Middle frontal gyrus (tissue), 1 donor: ENCODE measurements around the gene PVR.
"Not testable (repeated sequence)": the region's sequence is repeated elsewhere in the genome, so short reads cannot be mapped to it uniquely, and the experiment has no call there.

Source experiments
- DNase-seq: peaks from one replicate; pipeline ENCODE4 v3.0.0-alpha.2; 2015; ENCODE audit warnings: low spot score; ENCODE audit errors: extremely low spot score

The PVR gene

DNA sequence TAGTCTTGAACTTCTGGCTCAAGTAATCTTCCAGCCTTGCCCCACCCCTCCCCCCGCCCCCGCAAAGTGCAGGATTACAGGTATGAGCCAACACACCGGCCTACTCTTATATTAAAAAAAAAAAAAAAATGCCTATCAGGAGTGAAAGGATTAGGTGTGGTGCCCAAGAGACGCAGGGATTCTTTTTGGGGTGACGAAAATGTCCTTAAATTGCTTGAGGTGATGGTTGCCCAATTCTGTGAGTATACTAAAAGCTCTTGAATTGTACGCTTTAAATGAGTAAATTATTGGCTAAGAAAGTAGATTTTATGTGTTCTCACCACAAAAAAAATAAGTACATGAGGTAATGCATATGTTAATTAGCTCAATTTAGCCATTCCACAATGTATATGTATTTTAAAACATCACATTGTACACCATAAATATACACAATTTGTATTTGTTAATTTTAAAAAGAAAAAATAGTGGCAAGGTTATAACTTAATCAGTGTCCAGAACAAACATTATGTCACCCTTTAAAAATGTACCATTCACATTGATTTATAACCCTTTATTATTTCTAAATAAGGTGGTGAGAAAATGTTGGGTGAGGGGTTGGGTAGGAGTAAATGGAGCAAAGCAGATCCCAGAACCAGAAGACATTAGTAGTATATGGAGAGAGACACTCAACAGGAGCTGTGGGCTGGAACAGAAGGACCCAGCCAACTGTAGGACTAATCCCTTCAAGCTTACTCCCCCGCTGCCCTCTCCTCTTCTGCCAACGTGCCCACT, 26.4 kb upstream of the PVR start:
- DNase-seq, result no peak

DNA sequence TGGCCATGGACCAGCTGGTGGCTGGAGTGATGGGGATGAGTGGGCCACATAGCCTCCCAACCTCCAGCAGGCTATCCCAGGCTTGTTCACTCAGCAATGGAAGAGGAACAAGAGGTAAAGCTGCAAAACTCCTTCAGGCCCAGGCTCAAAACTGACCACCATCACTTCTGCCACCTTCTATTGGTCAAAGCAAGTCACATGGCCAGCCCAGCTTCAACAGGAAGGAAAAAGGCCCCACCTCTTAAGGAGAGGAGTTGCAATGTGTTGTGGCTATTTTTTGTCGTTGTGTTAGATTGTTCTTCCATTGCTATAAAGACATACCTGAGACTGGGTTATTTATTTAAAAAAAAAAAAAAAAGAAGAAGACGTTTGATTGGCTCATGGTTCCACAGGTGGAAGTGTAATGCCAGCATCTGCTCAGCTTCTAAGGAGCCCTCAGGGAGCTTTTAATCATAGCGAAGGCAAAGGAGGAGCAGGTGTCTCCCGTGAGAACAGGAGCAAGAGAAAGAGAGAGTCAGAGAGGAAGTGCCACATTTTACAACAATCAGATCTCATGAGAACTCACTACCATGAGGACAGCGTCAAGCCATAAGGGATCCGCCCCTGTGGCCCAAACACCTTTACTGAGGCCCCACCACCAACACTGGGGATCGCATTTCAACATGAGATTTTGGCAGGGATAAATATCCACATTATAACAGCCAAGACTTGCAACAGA, 24.9 kb upstream of the PVR start:
- no peak for DNase-seq

DNA sequence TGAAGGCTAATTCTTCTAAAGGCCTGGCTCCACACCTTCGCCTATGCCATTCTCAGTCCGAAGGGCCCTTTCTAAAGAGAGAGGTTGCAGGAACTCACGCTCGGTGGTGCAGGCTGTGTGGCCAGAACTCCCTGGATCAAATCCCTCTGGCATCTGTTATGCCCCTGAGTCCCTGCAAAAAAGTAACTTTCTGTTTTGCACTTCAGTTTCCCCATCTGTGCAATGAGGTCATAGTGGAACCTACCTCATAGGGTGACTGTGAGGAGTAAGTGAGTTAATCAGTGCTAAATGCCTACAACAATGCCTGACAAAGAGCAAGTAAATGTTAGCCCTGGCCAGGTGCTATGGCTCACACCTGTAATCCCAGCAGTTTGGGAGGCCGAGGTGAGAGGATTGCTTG, 23.0 kb upstream of the PVR start:
- no peak for DNase-seq

DNA sequence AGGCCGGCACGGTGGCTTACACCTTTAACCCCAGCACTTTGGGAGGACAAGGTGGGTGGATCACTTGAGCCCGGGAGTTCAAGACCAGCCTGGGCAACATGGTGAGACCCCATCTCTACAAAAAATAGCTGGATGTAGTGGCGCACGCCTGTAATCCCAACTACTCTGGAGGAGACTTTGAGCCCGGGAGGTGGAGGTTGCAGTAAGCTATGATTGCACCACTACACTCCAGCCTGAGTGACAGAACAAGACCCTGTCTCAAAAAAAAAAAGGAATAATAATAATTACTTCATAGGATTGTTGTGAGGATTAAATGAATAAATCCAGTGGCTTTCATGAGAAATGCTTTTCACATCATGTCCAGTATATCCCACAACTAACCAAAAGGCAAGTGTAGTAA, 22.3 kb upstream of the PVR start:
- no peak for DNase-seq

DNA sequence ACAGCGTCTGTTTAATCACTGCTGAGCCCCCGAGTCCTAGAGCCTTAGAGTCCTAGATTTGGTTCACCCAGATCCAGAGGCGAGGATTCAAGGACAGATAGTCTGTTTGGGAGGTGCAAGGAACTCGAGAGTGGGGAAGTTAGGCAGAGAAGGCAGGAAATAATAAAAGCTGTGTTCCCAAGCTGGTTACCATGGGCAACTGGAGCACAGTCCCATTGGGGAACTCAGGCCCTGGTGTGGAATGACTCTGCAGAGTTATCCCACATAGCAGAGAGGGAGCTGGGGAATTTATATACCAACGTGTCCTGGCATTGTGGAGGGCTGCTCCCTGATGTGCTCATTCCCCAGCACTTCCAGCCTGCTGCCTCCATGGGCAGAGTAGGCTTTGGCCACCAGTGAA, 20.6 kb upstream of the PVR start:
- no peak for DNase-seq

DNA sequence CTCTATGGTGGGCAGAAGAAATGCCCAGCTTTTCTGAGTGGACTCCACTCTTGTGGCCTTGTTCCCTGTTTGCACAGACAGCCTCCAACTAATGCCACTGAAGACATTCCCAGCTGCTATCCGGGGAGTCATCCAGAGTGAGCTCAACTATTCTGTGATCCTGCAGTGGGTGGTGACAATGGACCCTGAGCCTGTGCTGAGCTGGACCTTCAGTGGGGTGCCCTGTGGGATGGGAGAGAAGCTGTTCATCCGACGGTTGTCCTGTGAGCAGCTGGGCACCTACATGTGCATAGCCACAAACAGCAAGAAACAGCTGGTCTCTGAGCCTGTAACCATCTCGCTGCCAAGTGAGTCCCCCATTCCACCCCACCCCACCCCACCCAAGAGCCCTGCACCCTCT, 20.1 kb upstream of the PVR start:
- DNase-seq, result no peak

DNA sequence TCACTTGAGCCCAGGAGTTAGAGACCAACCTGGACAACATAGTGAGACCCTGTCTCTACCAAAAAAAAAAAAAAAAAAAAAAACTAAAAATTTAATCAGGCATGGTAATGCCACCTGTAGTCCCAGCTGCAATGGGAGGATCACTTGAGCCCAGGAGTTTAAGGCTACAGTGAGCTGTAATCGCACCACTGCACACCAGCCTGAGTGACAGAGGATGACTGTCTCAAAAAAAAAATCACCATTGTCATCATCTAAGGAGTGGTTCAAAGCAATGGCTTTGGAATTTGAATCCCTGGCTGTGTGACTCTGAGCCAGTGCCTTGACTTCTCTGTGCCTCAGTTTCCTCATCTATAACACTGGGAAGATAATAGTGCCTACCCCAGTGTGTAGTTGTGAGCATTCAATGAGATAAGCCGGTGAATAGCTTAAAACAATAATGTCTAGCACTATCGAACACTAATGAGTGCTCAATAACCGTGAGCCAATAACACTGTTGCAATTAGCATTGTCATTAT, 18.8 kb upstream of the PVR start:
- no peak for DNase-seq

DNA sequence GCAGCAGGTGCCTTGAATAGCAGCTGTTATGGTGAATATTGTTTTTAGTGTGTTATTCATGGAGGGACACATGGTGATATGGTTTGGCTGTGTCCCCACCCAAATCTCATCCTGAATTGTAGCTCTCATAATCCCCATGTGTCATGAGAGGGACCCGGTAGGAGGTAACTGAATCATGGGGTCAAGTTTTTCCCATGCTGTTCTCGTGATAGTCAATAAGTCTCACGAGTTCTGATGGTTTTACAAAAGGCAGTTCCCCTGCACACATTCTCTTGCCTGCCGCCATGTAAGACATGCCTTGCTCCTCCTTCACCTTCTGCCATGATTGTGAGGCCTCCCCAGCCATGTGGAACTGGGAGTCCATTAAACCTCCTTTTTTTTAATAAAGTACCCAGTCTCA, 18.1 kb upstream of the PVR start:
- DNase-seq, result not testable (repeated sequence)

DNA sequence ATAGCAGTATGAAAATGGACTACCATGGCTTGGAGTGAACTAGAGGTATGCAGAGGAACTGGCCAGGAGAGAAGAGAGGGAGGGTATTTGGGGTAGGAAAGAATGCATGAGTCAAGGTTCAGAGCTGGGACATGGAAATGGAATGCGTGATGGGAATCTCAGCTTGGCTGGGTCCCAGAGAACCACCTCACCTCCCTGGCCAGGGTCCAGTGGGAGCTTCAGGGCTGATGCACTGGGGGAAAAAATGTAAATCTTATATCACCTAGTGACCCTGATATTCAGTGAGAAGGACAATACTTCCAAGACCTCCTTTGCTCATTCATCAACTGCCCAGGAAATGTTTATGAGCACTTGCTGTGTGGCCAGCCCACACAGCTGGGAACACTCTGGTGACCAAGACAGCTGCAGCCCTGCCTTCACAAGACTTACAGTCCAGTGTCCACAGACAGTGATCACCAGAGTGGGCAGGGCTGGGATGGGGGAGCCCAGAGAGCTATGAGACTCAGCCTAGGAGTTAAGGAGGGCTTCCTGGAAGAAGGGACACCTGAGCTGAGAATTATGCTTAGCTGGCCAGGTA, 17.6 kb upstream of the PVR start:
- no peak for DNase-seq

DNA sequence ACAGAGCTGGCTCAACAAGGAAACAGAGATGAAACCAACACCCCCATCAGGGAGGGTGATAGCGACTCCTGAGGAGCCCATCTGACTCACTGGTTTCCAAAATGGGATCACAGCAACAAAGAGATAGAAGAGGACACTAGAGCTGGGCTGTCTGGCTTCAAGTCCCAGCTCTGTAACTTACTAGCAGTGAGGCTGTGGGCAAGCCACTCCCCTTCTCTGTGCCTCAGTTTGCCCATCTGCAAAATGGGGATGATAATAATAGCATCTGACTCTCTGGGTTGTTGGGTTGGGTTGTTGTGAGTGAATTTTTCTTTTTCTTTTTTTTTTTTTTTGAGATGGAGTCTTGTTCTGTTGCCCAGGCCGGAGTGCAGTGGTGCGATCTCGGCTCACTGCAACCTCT, 16.1 kb upstream of the PVR start:
- DNase-seq, result no peak

DNA sequence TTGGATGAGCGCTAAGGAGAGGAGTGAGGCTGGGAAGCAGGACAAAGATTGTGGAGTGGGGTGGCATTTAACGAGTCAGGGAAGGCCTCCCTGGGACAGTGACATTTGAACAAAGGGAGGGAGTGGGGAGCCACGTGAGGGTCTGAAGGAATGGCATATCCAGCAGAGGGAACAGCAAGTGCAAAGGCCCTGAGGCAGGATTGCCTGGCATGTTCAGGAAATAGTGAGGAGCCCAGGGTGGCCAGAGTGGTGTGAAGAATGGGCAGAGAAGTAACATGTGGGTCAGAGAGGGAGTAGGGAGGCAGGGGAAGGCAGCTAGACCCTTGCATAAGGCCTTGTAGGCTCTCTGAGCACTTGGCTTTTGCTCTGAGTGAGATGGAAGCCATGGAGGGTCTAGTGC, 14.9 kb upstream of the PVR start:
- DNase-seq, result no peak

DNA sequence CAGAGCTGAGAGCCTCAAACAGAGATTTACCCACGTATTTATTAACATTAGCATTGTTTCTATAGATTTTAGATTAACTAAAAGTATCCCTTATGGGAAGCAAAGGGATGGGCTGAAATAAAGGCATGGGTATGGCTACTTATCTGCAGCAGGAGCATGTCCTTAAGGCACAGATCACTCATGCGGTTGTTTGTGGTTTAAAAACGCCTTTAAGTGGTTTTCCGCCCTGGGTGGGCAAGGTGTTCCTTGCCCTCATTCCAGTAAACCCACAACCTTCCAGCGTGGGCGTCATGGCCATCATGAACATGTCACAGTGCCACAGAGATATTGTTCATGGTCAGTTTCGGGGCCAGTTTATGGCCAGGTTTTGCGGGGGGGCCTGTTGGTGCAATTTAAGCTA, 12.1 kb upstream of the PVR start:
- not testable (repeated sequence) for DNase-seq

DNA sequence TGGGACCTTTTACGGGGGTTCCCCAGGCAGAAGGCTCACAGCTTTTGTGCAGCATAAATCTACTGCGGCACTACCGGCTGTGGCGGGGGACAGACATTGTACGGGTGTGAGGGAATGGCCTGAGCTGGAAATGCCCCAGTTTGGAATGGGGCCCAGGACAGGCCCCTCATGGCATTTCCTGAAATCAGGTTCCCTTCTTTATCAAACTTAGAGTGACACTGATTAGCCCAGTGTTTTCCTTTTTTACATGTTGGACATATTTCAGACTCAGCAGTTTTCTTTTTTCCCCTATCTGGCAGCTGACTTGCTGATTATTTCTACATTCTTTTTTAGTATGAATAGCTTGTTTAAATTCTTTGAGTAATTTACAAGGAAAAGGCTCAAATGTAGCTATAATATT, 9.7 kb upstream of the PVR start:
- not testable (repeated sequence) for DNase-seq

DNA sequence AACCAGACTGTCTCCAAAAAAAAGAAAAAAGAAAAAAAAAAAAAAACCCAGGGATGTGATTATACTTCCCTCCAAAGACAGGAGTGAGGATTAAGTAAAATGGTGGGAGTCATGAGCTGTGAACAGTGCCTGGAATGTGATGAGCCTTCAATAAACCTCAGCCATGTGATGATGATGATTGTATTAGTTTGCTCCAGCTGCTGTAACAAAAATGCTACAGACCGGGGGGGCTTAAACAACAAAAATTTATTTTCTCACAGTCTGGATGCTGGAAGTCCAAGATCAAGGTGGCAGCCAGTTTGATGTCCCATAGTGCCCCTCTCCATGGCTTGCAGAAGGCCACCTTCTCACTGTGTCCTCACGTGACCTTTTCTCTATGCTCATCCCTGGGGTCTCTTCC, 8.9 kb upstream of the PVR start:
- DNase-seq, result no peak

DNA sequence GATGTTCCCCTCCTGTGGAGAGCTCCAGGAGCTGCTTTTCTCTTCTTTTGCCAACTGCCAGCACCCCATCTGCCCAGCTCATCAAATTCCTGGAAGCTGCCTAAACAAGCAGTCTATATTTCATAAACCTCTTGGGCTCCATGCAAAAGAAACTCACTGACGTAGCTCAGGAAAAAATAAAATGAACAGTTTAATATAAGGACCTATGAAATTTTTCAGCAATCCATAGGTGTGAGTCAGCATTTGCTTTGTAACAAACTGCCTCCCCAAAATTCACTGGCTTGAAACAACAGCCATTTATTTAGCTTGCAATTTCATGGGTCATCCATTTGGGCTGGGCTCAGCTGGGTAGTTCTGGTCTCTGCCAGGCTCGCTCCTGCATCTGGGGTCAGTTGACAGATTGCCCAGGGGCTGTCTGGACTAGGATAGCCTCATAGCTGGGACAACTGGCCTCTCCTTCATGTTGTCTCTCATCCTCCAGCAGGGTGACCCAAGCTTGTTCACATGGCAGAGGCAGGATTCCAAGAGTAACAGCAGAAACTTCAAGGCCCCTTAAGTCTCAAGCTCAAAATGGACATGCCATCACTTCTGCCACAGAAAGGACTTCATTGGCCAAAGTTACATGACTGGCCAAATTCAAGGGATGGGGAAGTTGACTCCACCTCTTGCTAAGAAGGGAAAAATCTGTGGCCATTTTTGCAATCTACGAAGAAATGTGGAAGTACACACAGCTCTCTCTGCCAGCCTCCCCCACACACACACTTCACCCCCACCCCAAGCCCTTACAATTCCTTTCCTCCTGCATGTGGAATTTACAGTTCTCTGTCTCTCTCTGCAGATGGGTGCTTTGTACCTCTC, 7.9 kb upstream of the PVR start:
- no peak for DNase-seq

DNA sequence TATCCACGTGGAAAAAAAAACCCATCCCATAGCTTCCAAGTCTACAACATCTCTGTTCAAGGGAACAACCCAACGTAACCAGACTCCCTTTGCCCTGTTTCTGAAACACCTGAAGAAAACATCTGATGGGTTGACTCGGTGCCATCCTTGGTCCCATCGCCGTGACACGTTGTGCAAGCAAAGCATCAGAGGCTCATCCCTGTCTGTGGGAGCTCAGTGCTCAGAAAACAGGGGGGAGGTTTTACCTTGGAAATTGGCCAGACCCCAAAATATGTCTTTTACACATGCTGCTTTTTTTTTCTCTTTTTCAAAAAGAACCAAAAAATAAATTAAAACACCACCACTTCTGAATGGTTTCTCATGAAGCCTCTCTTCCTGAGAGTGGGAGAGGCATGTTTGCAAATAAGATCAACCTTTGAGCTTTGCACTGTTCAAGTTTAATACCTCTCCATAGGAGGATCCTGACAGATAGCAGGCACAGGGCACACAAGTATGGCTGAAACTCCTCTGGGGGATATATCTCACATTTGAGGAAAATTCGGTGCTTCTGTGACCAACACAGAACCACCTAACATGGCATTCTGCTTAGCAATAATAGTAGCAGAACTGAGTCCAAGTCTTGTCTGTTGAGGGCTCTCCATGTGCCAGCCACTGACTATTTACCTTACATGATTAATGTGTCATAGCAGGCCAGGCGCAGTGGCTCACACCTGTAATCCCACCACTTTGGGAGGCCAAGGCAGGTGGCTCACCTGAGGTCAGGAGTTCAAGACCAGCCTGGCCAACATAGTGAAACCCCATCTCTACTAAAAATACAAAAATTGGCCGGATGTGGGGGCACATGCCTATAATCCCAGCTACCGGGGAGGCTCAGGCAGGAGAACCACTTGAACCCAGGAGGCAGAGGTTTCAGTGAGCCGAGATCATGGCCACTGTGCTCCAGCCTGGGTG, 7.0 kb upstream of the PVR start:
- no peak for DNase-seq

DNA sequence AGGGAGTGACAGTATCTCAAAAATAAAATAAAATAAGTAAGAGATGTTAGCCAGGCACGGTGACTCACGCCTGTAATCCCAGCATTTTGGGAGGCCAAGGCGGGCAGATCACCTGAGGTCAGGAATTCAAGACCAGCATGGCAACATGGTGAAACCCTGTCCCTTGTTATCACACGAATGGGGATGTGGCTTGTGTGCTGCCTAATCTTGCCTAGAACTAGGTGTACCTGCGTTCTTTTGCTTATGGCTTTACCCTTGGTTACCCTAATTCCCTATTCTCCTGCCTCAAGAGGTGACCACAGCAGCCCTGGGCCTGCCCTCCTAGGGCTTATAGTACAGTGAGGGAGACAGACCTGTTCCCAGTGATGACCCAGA, 6.3 kb upstream of the PVR start:
- no peak for DNase-seq

DNA sequence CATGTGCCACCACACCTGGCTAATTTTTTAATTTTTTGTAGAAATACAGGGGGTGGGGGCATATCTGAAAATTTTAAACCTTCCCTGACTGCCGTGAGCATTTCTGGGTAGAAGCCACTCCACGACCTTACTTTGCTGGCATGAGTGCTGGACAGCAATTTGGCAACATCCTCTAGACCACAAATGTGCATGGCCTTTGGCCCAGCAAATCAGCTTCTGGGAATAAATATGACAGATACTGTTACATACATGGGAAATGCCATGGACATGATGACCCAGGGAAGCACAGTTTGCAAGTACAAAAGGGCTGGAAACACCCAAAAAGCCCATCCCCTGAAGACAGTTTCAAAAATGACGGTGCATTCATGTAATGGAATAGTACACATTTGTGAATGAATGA, 3.2 kb upstream of the PVR start:
- DNase-seq, result no peak

DNA sequence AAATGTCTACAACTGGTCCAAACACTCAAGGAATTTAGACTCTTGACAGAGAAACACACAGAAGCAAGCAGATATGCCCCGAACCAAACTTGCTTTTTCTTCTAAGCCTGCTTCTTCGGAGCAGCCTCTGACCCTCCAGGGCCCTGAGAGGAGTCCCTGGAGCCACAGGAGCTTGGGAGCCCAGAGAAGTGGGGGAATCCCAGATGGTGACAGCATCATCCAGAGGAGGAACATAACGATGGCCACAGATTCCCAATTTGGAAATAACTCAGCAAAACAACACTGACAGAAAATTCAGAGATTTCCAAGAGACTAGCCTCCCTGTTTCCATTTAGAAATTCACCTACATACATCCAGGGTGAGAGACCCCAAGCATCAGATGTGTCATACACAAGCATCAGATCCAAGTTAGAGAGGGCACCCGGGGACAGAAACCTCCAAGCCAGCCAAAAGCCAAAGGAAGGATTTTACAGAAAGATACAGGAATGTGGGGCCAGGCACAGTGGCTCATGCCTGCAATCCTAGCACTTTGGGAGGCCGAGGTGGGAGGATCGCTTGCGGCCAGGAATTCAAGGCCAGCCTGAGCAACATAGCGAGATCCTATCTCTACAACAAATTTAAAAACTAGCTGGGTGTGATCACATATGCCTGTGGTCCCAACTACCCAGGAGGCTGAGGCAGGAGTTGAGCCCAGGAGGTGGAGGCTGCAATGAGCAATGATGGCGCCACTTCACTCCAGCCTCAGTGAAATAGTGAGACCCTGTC, 2.0 kb upstream of the PVR start:
- no peak for DNase-seq

DNA sequence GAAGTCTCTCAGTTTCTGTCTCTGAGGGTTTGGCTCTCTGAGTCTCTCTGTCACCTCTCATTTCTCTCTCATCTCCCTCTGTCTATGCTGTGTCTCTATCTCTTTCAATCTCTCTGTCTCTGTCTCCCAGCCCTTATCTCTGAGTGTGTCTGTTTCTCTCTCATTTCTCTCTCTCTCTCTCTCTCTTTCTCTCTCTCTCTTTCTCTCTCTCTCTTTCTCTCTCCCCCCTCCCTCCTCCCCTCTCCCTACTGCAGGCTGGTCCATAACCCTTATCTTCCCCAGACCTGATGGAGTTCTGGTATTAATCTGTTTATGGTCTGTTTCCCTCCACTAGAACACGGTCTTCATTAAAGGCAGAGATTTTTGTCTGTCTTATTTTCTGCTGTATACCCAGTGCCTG, 1.3 kb upstream of the PVR start:
- DNase-seq, result no peak
